ENCODE measurements around the gene P2RX6.

The P2RX6 gene

GRCh38 chr22:20973634-20974286 is 41.2 kb upstream of the P2RX6 start:
- Histone ChIP-seq H3K27ac (ENCODE audit: low read depth, low read length) (no peak overlapping the region), H3K27me3 (ENCODE audit: control insufficient read depth, insufficient read depth, low read length) (peaks cover 68% of the 10 kb centered on the region), H3K4me3 (ENCODE audit: low read depth, low read length) (no peak overlapping the region), H3K4me1 (ENCODE audit: control insufficient read depth, insufficient read depth, low read length) (no peaks in the 10 kb centered on the region; the same call in 1 of the 2 replicates), H3K9me3 (ENCODE audit: control insufficient read depth, insufficient read depth, low read depth, low read length) (peaks cover 8% of the 10 kb centered on the region), H3K36me3 (ENCODE audit: control insufficient read depth, insufficient read depth, low read length) (no peaks in the 10 kb centered on the region), H3K9ac (ENCODE audit: low read length) (no peak overlapping the region)

GRCh38 chr22:20974336-20974955 is 40.5 kb upstream of the P2RX6 start:
- Histone ChIP-seq H3K27ac (ENCODE audit: low read depth, low read length) (no peak overlapping the region), H3K4me1 (ENCODE audit: control insufficient read depth, insufficient read depth, low read length) (no peaks in the 10 kb centered on the region; the same call in 1 of the 2 replicates), H3K9ac (ENCODE audit: low read length) (no peak overlapping the region), H3K36me3 (ENCODE audit: control insufficient read depth, insufficient read depth, low read length) (no peaks in the 10 kb centered on the region), H3K4me3 (ENCODE audit: low read depth, low read length) (no peak overlapping the region), H3K9me3 (ENCODE audit: control insufficient read depth, insufficient read depth, low read depth, low read length) (peaks cover 12% of the 10 kb centered on the region), H3K27me3 (ENCODE audit: control insufficient read depth, insufficient read depth, low read length) (peaks cover 66% of the 10 kb centered on the region)

DNA sequence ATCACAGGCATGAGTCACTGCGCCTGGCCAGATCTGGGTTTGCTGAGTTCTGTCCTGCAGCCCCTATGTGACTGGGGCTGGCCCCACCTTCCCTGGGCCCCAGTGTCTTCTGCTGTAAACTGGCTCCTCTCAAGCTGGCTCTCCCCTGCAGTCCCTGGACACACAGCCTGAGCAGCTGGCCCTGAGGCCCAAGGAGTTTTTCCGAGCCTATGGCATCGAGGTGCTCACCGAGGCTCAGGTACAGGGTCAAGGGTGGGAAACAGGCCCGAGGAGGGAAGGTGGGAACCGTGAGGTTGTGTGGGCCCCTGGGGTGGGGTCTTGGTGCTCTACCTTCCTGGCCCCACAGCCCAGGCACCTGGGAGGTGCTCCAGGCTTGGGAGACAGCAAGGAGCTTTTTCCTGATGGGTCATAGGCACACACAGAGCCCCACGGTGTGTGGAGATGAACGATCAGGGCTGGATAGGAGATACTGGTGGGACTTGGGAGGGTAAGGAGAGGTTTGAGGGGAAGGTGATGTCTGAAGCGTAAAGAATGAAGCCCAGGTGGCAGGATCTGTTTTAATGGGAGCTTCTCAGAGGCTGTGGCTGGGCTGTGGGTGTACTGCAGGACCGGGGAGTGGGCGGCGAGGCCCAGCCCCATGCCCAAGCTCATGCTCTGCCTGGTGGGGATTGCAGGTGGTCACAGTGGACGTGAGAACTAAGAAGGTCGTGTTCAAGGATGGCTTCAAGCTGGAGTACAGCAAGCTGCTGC is 39.2 kb upstream of the P2RX6 start:
- no peak overlapping the region for H3K27ac ChIP-seq (ENCODE audit: low read depth, low read length)
- H3K9me3 ChIP-seq (ENCODE audit: control insufficient read depth, insufficient read depth, low read depth, low read length) = peaks cover 12% of the 10 kb centered on the region
- H3K4me3 ChIP-seq (ENCODE audit: low read depth, low read length) = no peak overlapping the region
- no peaks in the 10 kb centered on the region for H3K36me3 ChIP-seq (ENCODE audit: control insufficient read depth, insufficient read depth, low read length)
- H3K4me1 ChIP-seq (ENCODE audit: control insufficient read depth, insufficient read depth, low read length) = peaks cover 8% of the 10 kb centered on the region
- H3K27me3 ChIP-seq (ENCODE audit: control insufficient read depth, insufficient read depth, low read length) = peaks cover 67% of the 10 kb centered on the region
- H3K9ac ChIP-seq (ENCODE audit: low read length) = no peak overlapping the region

- no peak overlapping the region for H3K27ac ChIP-seq (ENCODE audit: low read depth, low read length)
- H3K27me3 ChIP-seq (ENCODE audit: control insufficient read depth, insufficient read depth, low read length) = peaks cover 63% of the 10 kb centered on the region
- H3K4me3 ChIP-seq (ENCODE audit: low read depth, low read length) = no peak overlapping the region
- no peak overlapping the region for H3K9ac ChIP-seq (ENCODE audit: low read length)
- peaks cover 12% of the 10 kb centered on the region for H3K9me3 ChIP-seq (ENCODE audit: control insufficient read depth, insufficient read depth, low read depth, low read length)
- H3K36me3 ChIP-seq (ENCODE audit: control insufficient read depth, insufficient read depth, low read length) = no peaks in the 10 kb centered on the region
- H3K4me1 ChIP-seq (ENCODE audit: control insufficient read depth, insufficient read depth, low read length) = peaks cover 10% of the 10 kb centered on the region
Measured at GRCh38 chr22:20976291-20976877, 38.6 kb upstream of the P2RX6 start.

DNA sequence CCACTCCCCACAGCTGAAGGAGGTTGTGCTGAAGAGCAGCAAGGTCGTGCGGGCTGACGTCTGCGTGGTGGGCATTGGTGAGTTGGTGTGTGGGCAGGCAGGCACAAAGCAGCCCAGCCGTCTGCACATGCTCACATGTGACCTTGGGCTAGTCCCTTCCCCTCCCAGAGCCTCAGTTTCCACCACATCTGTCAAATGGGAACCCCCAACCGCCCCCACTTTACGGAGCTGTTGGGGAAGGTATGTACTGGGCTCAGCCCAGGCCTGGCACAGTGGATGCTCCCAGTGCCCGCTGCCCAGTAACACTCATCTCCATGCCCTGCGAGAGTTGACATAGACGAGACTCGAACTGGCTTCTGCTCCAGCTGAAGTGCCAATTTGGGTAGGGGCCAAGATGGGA is 37.9 kb upstream of the P2RX6 start:
- H3K4me3 ChIP-seq (ENCODE audit: low read depth, low read length) = no peak overlapping the region
- peaks cover 61% of the 10 kb centered on the region for H3K27me3 ChIP-seq (ENCODE audit: control insufficient read depth, insufficient read depth, low read length)
- peaks cover 13% of the 10 kb centered on the region for H3K4me1 ChIP-seq (ENCODE audit: control insufficient read depth, insufficient read depth, low read length)
- H3K27ac ChIP-seq (ENCODE audit: low read depth, low read length) = no peak overlapping the region
- no peak overlapping the region for H3K9ac ChIP-seq (ENCODE audit: low read length)
- no peaks in the 10 kb centered on the region for H3K36me3 ChIP-seq (ENCODE audit: control insufficient read depth, insufficient read depth, low read length)
- H3K9me3 ChIP-seq (ENCODE audit: control insufficient read depth, insufficient read depth, low read depth, low read length) = peaks cover 12% of the 10 kb centered on the region

- no peak overlapping the region for H3K9ac ChIP-seq (ENCODE audit: low read length)
- H3K4me1 ChIP-seq (ENCODE audit: control insufficient read depth, insufficient read depth, low read length) = peaks cover 13% of the 10 kb centered on the region
- H3K27ac ChIP-seq (ENCODE audit: low read depth, low read length) = no peak overlapping the region
- no peaks in the 10 kb centered on the region for H3K36me3 ChIP-seq (ENCODE audit: control insufficient read depth, insufficient read depth, low read length)
- no peak overlapping the region for H3K4me3 ChIP-seq (ENCODE audit: low read depth, low read length)
- peaks cover 61% of the 10 kb centered on the region for H3K27me3 ChIP-seq (ENCODE audit: control insufficient read depth, insufficient read depth, low read length)
- H3K9me3 ChIP-seq (ENCODE audit: control insufficient read depth, insufficient read depth, low read depth, low read length) = peaks cover 12% of the 10 kb centered on the region
Measured at GRCh38 chr22:20977516-20978170, 37.3 kb upstream of the P2RX6 start.

DNA sequence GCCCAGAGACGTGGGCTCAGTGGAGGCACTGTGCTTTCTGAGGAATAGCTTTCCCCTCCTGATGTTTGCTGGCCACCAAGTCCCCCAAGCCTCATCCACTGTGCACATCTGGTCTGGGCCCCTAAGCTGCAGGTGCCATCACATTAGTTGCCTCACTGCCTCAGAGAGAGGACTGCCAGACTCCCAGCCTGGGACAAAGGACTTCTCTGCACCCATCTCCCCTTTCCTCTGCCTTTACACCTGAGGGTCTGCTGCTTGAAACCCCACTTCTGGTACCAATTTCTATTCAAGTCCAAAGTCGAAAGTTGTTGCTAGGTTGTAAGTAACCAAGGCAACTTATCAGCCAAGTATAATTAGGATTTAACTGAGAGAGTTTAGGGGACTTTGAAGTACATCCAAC is 36.5 kb upstream of the P2RX6 start:
- Histone ChIP-seq H3K4me1 (ENCODE audit: control insufficient read depth, insufficient read depth, low read length) (peaks cover 16% of the 10 kb centered on the region), H3K9ac (ENCODE audit: low read length) (no peak overlapping the region), H3K9me3 (ENCODE audit: control insufficient read depth, insufficient read depth, low read depth, low read length) (peaks cover 12% of the 10 kb centered on the region), H3K27ac (ENCODE audit: low read depth, low read length) (no peak overlapping the region), H3K27me3 (ENCODE audit: control insufficient read depth, insufficient read depth, low read length) (peaks cover 61% of the 10 kb centered on the region), H3K4me3 (ENCODE audit: low read depth, low read length) (0 out of 2 replicates have a peak overlapping the region, but pooled peaks have one; percentile 45), H3K36me3 (ENCODE audit: control insufficient read depth, insufficient read depth, low read length) (no peaks in the 10 kb centered on the region)

DNA sequence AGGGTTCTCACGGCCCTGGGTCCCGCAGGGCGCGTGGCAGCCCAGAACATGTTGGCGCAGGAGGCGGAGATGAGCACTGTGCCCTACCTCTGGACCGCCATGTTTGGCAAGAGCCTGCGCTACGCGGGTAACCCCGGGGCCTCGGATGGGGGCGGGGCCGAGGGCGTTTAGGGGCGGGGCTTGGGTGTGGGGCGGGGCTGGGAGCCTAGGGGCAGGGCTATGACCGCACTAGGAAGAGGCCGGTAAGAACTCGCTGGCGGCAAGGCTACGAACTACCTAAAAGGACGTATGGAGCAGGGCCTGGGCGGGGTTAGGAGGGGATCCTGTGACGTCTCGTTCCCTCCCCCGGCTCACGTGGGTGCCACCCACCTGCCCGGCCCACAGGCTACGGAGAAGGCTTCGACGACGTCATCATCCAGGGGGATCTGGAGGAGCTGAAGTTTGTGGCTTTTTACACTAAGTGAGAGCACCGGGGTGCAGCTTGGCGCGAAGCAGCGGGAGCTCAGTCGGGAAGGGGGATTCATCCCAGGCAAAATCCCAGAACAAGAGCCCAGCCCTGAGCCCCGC is 35.6 kb upstream of the P2RX6 start:
- Histone ChIP-seq H3K4me3 (ENCODE audit: low read depth, low read length) (peak overlapping the region; percentile 45), H3K27me3 (ENCODE audit: control insufficient read depth, insufficient read depth, low read length) (peaks cover 54% of the 10 kb centered on the region), H3K36me3 (ENCODE audit: control insufficient read depth, insufficient read depth, low read length) (0 out of 2 replicates have a peak, but pooled peaks cover 5% of the 10 kb centered on the region), H3K4me1 (ENCODE audit: control insufficient read depth, insufficient read depth, low read length) (peaks cover 16% of the 10 kb centered on the region), H3K9me3 (ENCODE audit: control insufficient read depth, insufficient read depth, low read depth, low read length) (peaks cover 12% of the 10 kb centered on the region), H3K9ac (ENCODE audit: low read length) (peak overlapping the region; percentile 28), H3K27ac (ENCODE audit: low read depth, low read length) (no peak overlapping the region)

GRCh38 chr22:20979940-20980453 is 35.0 kb upstream of the P2RX6 start:
- Histone ChIP-seq H3K27me3 (ENCODE audit: control insufficient read depth, insufficient read depth, low read length) (peaks cover 49% of the 10 kb centered on the region), H3K9me3 (ENCODE audit: control insufficient read depth, insufficient read depth, low read depth, low read length) (peaks cover 12% of the 10 kb centered on the region), H3K4me3 (ENCODE audit: low read depth, low read length) (peak overlapping the region; percentile 43), H3K9ac (ENCODE audit: low read length) (peak overlapping the region; percentile 28), H3K27ac (ENCODE audit: low read depth, low read length) (no peak overlapping the region), H3K36me3 (ENCODE audit: control insufficient read depth, insufficient read depth, low read length) (0 out of 2 replicates have a peak, but pooled peaks cover 5% of the 10 kb centered on the region), H3K4me1 (ENCODE audit: control insufficient read depth, insufficient read depth, low read length) (peaks cover 16% of the 10 kb centered on the region)

DNA sequence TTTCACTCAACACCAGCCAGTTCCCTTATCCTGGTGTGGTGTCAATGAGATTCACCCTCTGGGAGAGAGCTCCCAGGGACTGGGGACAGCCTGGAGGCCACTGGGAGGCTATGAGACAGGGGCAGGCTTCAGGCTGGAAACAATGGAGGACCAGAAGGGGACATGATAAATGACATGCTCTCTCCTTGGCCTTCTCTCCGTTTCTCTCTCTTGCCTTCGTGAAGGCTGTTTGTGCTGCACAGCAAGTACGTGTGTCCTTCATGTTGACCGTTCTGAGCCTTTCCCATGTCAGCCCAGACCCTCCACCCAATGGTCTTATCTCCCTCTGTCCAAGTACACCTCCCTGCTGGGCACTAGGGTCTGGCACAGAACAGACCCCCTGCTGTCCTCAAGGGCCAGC is 34.4 kb upstream of the P2RX6 start:
- H3K27ac ChIP-seq (ENCODE audit: low read depth, low read length) = no peak overlapping the region
- H3K4me1 ChIP-seq (ENCODE audit: control insufficient read depth, insufficient read depth, low read length) = peaks cover 16% of the 10 kb centered on the region
- H3K27me3 ChIP-seq (ENCODE audit: control insufficient read depth, insufficient read depth, low read length) = peaks cover 48% of the 10 kb centered on the region
- H3K4me3 ChIP-seq (ENCODE audit: low read depth, low read length) = no peak overlapping the region
- peaks cover 12% of the 10 kb centered on the region for H3K9me3 ChIP-seq (ENCODE audit: control insufficient read depth, insufficient read depth, low read depth, low read length)
- no peak overlapping the region for H3K9ac ChIP-seq (ENCODE audit: low read length)
- peaks cover 6% of the 10 kb centered on the region; the same call in 1 of the 2 replicates for H3K36me3 ChIP-seq (ENCODE audit: control insufficient read depth, insufficient read depth, low read length)

All from HUES6 (cell line).